Fibroblast of peridontal ligament (primary cell): ENCODE results near the gene SH3BP2.

Experiments used
- DNase-seq: peaks from one replicate; pipeline ENCODE4 v3.0.0-alpha.2; 2010; ENCODE audit errors: extremely low read depth

Gene SH3BP2

GRCh38 chr4:2878346-2878745 is 85.5 kb downstream of the SH3BP2 start:
- DNase-seq: no peak

GRCh38 chr4:2879026-2879425 is 86.1 kb downstream of the SH3BP2 start:
- DNase-seq: no peak

- DNase-seq: no peak
These were observed 88.5 kb downstream of the SH3BP2 start for GRCh38 chr4:2881431-2881830.

GRCh38 chr4:2882341-2882740 is 89.5 kb downstream of the SH3BP2 start:
- DNase-seq: no peak

GRCh38 chr4:2886161-2886560 is 93.3 kb downstream of the SH3BP2 start:
- DNase-seq: no peak

- no peak for DNase-seq
These were observed 93.7 kb downstream of the SH3BP2 start for GRCh38 chr4:2886622-2887021.

- DNase-seq: no peak
These were observed 94.5 kb downstream of the SH3BP2 start for GRCh38 chr4:2887343-2887742.

GRCh38 chr4:2888886-2889285 is 96.0 kb downstream of the SH3BP2 start:
- DNase-seq: no peak
